SK-N-SH (cell line): ENCODE data around the gene TMIGD2. TPM values are rescaled to one million over a fixed set of nuclear protein-coding genes. Genes with fewer than 3 reads are reported as not detected.

Experiments
- CTCF ChIA-PET: fragments of 300-600, 350-600 bp; formaldehyde crosslinking; extraction: SDS; loops from one replicate; lab custom pipeline; 2021; lab: Yijun Ruan, JAX
- POLR2A ChIA-PET: fragments of 350-600 bp; sonication (Branson Sonifier 250); formaldehyde crosslinking; extraction: SDS; loops from one replicate; lab custom pipeline; 2020; ENCODE audit warnings: antibody characterized with exemption, inconsistent platforms; lab: Yijun Ruan, JAX
- DNase-seq: peaks from one replicate; pipeline ENCODE4 v3.0.0; 2012
- H2AFZ ChIP-seq: fragments of 200-600 bp; sonication (generic); 2 replicates; pipeline ENCODE4 v1.8.1; 2016; ENCODE audit warnings: antibody characterized with exemption, mild to moderate bottlenecking, low read depth
- H3F3A ChIP-seq: fragments of 200-600 bp; sonication (generic); replicated peaks from 2 replicates; pipeline ENCODE3; 2016; ENCODE audit warnings: antibody characterized with exemption, mild to moderate bottlenecking; ENCODE audit not compliant: insufficient read depth
- H3K27ac ChIP-seq, 2 experiments: fragments of 200-500 bp in 1 of 2; fragments of 200-600 bp in 1 of 2; sonication (Bioruptor generic) in 1 of 2; sonication (generic), shearing (Covaris generic) in 1 of 2; 2 replicates each; pipeline versions ENCODE4 v1.5.1 to v1.6.1; 2014 to 2016; ENCODE audit warnings: low read depth in 2 of 2, inconsistent platforms in 1 of 2, low read length in 1 of 2, mild to moderate bottlenecking in 1 of 2, mixed read lengths in 1 of 2
- H3K27me3 ChIP-seq: fragments of 200-600 bp; sonication (generic), shearing (Covaris generic); 2 replicates; pipeline ENCODE4 v1.6.1; 2016; ENCODE audit warnings: mixed run types; ENCODE audit not compliant: insufficient read depth
- H3K36me3 ChIP-seq, 2 experiments: fragments of 200-500 bp in 1 of 2; fragments of 200-600 bp in 1 of 2; sonication (Bioruptor generic) in 1 of 2; sonication (generic) in 1 of 2; replicated peaks in 1 of 2; 2 replicates each; pipeline versions ENCODE3 to v1.5.1; 2014 to 2016; ENCODE audit warnings: low read length in 1 of 2, mild to moderate bottlenecking in 1 of 2; ENCODE audit not compliant: insufficient read depth in 2 of 2, control insufficient read depth in 1 of 2
- H3K4me1 ChIP-seq, 2 experiments: fragments of 200-500 bp in 1 of 2; fragments of 200-600 bp in 1 of 2; sonication (Bioruptor generic) in 1 of 2; sonication (generic), shearing (Covaris generic) in 1 of 2; 2 replicates each; pipeline versions ENCODE4 v1.5.1 to v1.6.1; 2014 to 2016; ENCODE audit warnings: low read depth in 1 of 2, low read length in 1 of 2, mixed run types in 1 of 2; ENCODE audit not compliant: insufficient read depth in 2 of 2, control insufficient read depth in 1 of 2
- H3K4me2 ChIP-seq: fragments of 200-600 bp; sonication (generic), shearing (Covaris generic); 2 replicates; pipeline ENCODE4 v1.6.1; 2017; ENCODE audit warnings: mixed run types
- H3K4me3 ChIP-seq, 2 experiments: fragments of 200-500 bp in 1 of 2; fragments of 200-600 bp in 1 of 2; sonication (Bioruptor generic) in 1 of 2; sonication (generic), shearing (Covaris generic) in 1 of 2; 2 replicates each; pipeline versions ENCODE4 v1.5.1 to v1.8.1; 2014 to 2016; ENCODE audit warnings: low read depth in 2 of 2, inconsistent platforms in 1 of 2, low read length in 1 of 2, mild to moderate bottlenecking in 1 of 2, mixed read lengths in 1 of 2, moderate library complexity in 1 of 2
- H3K79me2 ChIP-seq: fragments of 200-600 bp; sonication (generic); 2 replicates; pipeline ENCODE4 v1.8.1; 2017; ENCODE audit warnings: mild to moderate bottlenecking; ENCODE audit not compliant: insufficient read depth
- H3K9ac ChIP-seq: fragments of 200-600 bp; sonication (generic); 2 replicates; pipeline ENCODE4 v1.6.1; 2017; ENCODE audit warnings: mixed run types
- H3K9me2 ChIP-seq: fragments of 200-600 bp; sonication (generic); 2 replicates; pipeline ENCODE4 v1.6.1; 2017; ENCODE audit warnings: mixed run types
- H3K9me3 ChIP-seq: fragments of 200-600 bp; sonication (generic); 2 replicates; pipeline ENCODE4 v1.6.1; 2017; ENCODE audit warnings: mixed run types, mild to moderate bottlenecking, moderate library complexity
- H4K20me1 ChIP-seq: fragments of 200-600 bp; sonication (generic); 2 replicates; pipeline ENCODE4 v1.6.1; 2017; ENCODE audit warnings: mild to moderate bottlenecking, mixed run types; ENCODE audit not compliant: insufficient read depth
- CHD2 ChIP-seq: fragments of 150-350 bp; IDR thresholded peaks from 2 replicates; pipeline ENCODE4 v1.6.1; 2018; ENCODE audit warnings: low read length; ENCODE audit not compliant: partially characterized antibody
- CTCF ChIP-seq: fragments of 200-600 bp; sonication (generic); IDR thresholded peaks from 2 replicates; pipeline ENCODE4 v1.6.1; 2017; ENCODE audit warnings: antibody characterized with exemption, mild to moderate bottlenecking, moderate library complexity
- ELF1 ChIP-seq: IDR thresholded peaks from 2 replicates; pipeline ENCODE4 v1.4.0; 2012
- IRF3 ChIP-seq: fragments of 150-350 bp; IDR thresholded peaks from 2 replicates; pipeline ENCODE4 v1.6.1; 2016; ENCODE audit warnings: mild to moderate bottlenecking, low read depth, low read length
- MAX ChIP-seq: IDR thresholded peaks from 2 replicates; pipeline ENCODE4 v1.4.0; 2012; ENCODE audit warnings: low read depth
- MEF2A ChIP-seq: IDR thresholded peaks from 2 replicates; pipeline ENCODE4 v1.4.0; 2012; ENCODE audit warnings: low read depth, borderline replicate concordance
- NFIC ChIP-seq: IDR thresholded peaks from 2 replicates; pipeline ENCODE4 v1.4.0; 2012; ENCODE audit warnings: borderline replicate concordance
- NRF1 ChIP-seq: IDR thresholded peaks from 2 replicates; pipeline ENCODE4 v1.6.1; 2012; ENCODE audit warnings: low read depth, mild to moderate bottlenecking, low read length
- PBX3 ChIP-seq: IDR thresholded peaks from 2 replicates; pipeline ENCODE4; 2012
- RAD21 ChIP-seq: IDR thresholded peaks from 2 replicates; pipeline ENCODE4 v1.6.1; 2012; ENCODE audit warnings: mild to moderate bottlenecking, low read length
- RFX5 ChIP-seq: IDR thresholded peaks from 2 replicates; pipeline ENCODE4 v1.6.1; 2012; ENCODE audit warnings: mild to moderate bottlenecking, improper control_type of control experiment, low read length
- RXRA ChIP-seq: IDR thresholded peaks from 2 replicates; pipeline ENCODE4 v1.4.0; 2012; ENCODE audit warnings: low read depth, mild to moderate bottlenecking, borderline replicate concordance
- SMC3 ChIP-seq: IDR thresholded peaks from 2 replicates; pipeline ENCODE4 v1.6.1; 2012; ENCODE audit warnings: low read depth, low read length, improper control_type of control experiment
- TAF1 ChIP-seq: IDR thresholded peaks from 2 replicates; pipeline ENCODE4 v1.6.1; 2012; ENCODE audit warnings: low read depth, mild to moderate bottlenecking, low read length, moderate library complexity, borderline replicate concordance
- TCF12 ChIP-seq: IDR thresholded peaks from 2 replicates; pipeline ENCODE4 v1.4.0; 2012
- TEAD4 ChIP-seq: IDR thresholded peaks from 2 replicates; pipeline ENCODE4 v1.4.0; 2012; ENCODE audit warnings: mild to moderate bottlenecking, borderline replicate concordance; ENCODE audit not compliant: insufficient read depth
- USF1 ChIP-seq: IDR thresholded peaks from 2 replicates; pipeline ENCODE4 v1.4.0; 2012; ENCODE audit warnings: low read depth, borderline replicate concordance
- USF2 ChIP-seq: fragments of 150-350 bp; IDR thresholded peaks from 2 replicates; pipeline ENCODE4 v1.6.1; 2017; ENCODE audit warnings: antibody characterized with exemption, low read length, low read depth, borderline replicate concordance
- ZBTB33 ChIP-seq: IDR thresholded peaks from 2 replicates; pipeline ENCODE4 v1.4.0; 2012; ENCODE audit warnings: low read depth, borderline replicate concordance
- WGBS: methylation state at CpG from one replicate; pipeline ENCODE4 v1.1.6; 2017; ENCODE audit warnings: low lambda C conversion rate; 5-methylcytosine and 5-hydroxymethylcytosine counted together
- polyA plus RNA-seq, 3 experiments: library from polyadenylated mRNA; depleted of rRNA; stranded (reverse); fragments of >200 nt; gene quantifications; 2 replicates each; pipeline ENCODE4 v1.2.3, GENCODE V29; 2012

Gene TMIGD2
- polyA plus RNA-seq, 1 of the 3 experiments (the other 2 are of a cell fraction) = not detected

- H3K4me1 ChIP-seq = no peaks in the 10 kb centered on the region
- no peaks in the 10 kb centered on the region for H3K9me3 ChIP-seq
- H3K27ac ChIP-seq = no peak overlapping the region
- H3K9ac ChIP-seq = no peak overlapping the region
- H3F3A ChIP-seq = peaks cover 4% of the 10 kb centered on the region
- H3K4me3 ChIP-seq = peak overlapping the region in 1 of 2 experiments; percentile 12; a peak in 1 of 4 replicates
- H3K27me3 ChIP-seq = no peaks in the 10 kb centered on the region
- 0 out of 2 replicates have a peak, but pooled peaks cover 4% of the 10 kb centered on the region for H4K20me1 ChIP-seq
- peak; percentile 89 for DNase-seq
- WGBS = 27% methylated on average over 19 of the region's 21 CpGs
- no peaks in the 10 kb centered on the region for H3K79me2 ChIP-seq
- H3K36me3 ChIP-seq = peaks cover 0 to 4% of the 10 kb centered on the region in 2 experiments
- no peaks in the 10 kb centered on the region for H3K9me2 ChIP-seq
- H2AFZ ChIP-seq = no peak overlapping the region
- no peak overlapping the region for H3K4me2 ChIP-seq
- TF ChIP-seq MAX (no peak), USF1 (no peak), ZBTB33 (no peak), MEF2A (no peak), RXRA (no peak), ELF1 (no peak), SMC3 (peak; percentile 46; the same call in 1 of the 2 replicates), CTCF (peak; percentile 92), RAD21 (peak; percentile 76), NFIC (no peak), TAF1 (no peak), USF2 (no peak), PBX3 (no peak), TCF12 (no peak), TEAD4 (no peak), IRF3 (no peak), CHD2 (no peak), RFX5 (no peak), NRF1 (no peak)
- POLR2A ChIA-PET = interaction anchor here (0.5 to 3.0 kb wide), 5 partner anchors 10 to 504 kb away, joined by 3 to 20 read pairs (median 4); partner anchors contain the start of gene MPND
- CTCF ChIA-PET = interaction anchor here (0.6 to 4.5 kb wide), 43 partner anchors 9 to 280 kb away, joined by 3 to 130 read pairs (median 5); partner anchors contain the start of genes FSD1, MPND, PLIN5 and SH3GL1
Measured at GRCh38 chr19:4267101-4267900, 34.9 kb downstream of the TMIGD2 start.
